GM19351 (cell line): Measurements from ENCODE around the gene PTPRE.

ENCODE experiments used
- ATAC-seq: cut with Tn5 transposase; IDR thresholded peaks from one replicate; pipeline ENCODE4 v1.9.1; 2021; ENCODE audit warnings: mild to moderate bottlenecking, moderate library complexity; ENCODE audit not compliant: unreplicated experiment

PTPRE gene

DNA sequence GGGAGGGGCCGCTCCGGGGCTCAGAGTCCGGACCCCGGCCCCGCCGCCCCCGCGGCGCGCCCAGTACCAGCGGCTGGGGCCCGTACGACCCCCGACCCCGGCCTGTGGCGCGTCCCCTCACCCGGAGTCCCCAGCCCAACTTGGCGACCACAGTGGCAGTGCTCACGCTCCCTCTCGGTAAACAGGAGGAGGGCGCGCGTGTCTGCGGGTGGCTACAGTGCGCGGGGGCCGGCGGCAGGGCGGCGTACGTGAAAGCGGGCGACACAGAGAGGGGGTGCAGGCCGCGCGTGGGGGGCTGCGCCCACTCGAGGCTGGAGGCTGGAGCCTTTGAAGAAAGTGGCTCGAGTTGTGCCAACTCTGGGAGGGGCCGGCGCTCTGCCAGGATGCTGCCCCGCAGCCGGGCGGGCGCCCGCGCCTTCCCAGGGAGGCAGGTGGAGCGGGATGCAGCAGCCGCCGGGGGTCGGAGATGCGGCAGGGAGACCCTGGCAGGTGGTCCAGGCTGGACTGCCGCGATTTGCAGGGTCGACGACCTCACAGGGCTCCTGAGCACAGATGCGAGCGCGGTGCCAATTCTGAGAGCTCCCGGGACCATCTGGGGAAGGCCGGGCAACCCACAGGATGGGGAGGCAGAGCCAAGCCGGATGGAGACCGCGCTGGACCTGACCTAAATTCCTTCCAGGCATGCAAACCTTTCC lies 655 bp downstream of the PTPRE start:
- ATAC-seq, result no peak

GRCh38 chr10:127908106-127908958 lies 1.4 kb downstream of the PTPRE start:
- ATAC-seq, result no peak

DNA sequence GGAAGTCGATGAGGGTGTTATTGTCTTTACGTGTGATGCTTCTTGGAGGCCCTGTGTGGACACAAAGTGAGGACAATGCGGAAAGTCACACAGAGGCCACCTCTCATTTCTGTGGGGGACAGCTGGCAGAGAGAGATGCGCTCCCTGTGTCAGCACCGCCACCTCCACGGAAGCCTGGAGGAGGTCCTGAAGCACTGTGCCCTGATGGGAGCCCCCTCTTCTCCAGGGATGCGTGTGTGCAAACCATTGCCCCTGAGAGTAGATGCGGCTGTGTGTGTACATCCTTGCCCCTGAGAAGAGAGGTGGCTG lies 2.0 kb downstream of the PTPRE start:
- no peak for ATAC-seq

GRCh38 chr10:127909716-127910463 lies 3.0 kb downstream of the PTPRE start:
- ATAC-seq, result no peak

DNA sequence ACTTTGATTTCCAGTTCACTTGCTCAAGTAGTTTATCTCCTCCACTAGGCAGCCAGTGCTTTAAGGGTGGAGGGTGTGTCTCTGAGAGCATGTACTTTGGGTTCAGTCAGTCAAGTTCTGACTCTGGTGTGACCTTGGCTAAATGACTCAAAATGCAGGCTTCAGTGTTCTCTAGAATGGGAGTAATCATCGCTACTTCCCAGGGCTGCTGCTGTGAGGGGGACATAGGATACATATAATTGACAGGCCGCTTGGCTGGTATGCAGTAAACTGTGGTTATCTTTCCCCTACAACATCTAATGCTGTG lies 3.5 kb downstream of the PTPRE start:
- ATAC-seq, result no peak

DNA sequence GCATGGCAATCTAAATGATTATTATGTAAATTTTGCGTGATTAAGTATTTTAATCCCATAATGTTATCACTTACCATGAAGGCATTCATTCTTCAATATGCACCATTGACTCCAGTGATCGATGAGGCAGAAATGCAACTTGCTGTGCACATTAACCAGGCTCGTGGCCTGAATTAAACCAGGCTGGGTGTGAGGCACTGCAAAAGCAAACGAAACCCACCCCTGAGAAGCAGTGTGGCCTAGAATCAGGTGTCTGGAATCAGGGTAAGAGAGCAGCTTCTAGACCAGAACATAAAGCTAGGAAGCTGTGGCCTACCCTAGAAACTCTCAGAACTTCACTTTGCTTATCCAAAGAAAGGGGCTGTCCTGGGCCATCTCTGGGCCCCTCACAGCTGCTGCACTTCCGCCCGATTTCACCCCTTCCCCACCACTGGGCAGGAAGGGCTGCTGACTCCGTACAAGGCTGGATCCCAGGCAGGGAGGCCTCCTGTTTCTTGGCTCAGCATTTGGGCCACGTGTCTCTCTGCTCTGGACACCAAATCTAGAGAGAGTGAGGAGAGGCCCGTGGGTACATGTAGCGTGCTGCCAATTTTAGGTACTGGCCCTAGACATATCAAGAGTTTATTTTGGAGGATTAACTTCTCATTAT lies 4.4 kb downstream of the PTPRE start:
- no peak for ATAC-seq

- ATAC-seq, result no peak
These were observed 5.0 kb downstream of the PTPRE start for GRCh38 chr10:127911867-127912257.

DNA sequence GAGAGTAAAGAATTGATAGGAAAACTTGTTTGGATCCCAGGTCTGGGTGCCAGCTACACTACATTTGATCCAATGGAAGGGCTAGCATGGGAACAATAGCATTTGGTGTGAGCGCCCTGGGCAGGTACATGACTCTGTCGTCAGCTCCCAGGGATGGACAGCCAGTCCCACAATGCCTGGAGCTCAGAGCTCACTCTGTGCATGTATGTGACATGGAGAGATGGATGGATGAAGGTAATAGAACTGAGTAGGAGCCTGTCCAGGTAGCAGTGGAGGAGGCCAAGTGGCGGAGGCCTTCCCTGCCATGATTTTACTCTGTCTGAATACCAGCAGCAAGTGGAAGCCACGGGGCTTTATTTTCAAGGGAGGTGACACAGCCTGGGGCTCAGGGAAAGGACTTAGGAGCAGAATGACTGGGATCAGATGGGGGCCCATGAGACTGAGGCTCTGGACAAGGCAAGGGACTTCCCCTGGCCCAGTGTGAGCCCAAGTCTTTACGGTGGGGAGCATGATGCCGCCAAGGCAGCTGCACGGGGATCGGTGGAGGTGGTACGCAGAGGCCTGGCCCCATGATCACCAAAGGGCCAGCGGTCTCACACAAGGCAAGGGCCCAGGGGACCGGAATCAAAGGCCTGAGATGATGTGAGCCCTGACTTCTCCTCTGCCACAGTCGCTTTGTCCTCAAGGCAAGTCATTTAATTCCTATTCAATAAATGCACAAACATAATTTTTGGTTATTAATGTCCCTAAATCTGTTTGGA lies 5.9 kb downstream of the PTPRE start:
- no peak for ATAC-seq

DNA sequence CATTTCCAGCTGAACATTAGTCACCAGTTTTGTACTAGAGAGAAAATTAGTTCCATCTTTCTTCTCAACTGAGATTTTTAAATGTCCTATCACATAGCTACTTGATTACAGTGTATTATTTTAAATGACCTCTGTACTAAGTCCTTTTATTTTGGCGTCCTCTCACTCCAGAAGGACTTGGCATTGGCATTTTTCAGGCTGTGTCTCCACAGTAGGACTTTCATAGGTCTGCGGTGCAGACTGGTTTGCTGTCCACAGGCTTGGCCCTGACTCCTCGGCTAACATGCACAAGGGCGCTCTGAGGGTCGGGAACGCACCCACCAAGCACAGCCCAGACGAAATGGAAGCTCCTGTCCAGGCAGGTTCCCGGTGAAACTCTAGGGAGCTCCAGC lies 6.5 kb downstream of the PTPRE start:
- no peak for ATAC-seq

GRCh38 chr10:127915324-127915723 lies 8.4 kb downstream of the PTPRE start:
- ATAC-seq, result no peak

GRCh38 chr10:127916826-127917225 lies 9.9 kb downstream of the PTPRE start:
- no peak for ATAC-seq

GRCh38 chr10:127918572-127918971 lies 11.7 kb downstream of the PTPRE start:
- no peak for ATAC-seq

DNA sequence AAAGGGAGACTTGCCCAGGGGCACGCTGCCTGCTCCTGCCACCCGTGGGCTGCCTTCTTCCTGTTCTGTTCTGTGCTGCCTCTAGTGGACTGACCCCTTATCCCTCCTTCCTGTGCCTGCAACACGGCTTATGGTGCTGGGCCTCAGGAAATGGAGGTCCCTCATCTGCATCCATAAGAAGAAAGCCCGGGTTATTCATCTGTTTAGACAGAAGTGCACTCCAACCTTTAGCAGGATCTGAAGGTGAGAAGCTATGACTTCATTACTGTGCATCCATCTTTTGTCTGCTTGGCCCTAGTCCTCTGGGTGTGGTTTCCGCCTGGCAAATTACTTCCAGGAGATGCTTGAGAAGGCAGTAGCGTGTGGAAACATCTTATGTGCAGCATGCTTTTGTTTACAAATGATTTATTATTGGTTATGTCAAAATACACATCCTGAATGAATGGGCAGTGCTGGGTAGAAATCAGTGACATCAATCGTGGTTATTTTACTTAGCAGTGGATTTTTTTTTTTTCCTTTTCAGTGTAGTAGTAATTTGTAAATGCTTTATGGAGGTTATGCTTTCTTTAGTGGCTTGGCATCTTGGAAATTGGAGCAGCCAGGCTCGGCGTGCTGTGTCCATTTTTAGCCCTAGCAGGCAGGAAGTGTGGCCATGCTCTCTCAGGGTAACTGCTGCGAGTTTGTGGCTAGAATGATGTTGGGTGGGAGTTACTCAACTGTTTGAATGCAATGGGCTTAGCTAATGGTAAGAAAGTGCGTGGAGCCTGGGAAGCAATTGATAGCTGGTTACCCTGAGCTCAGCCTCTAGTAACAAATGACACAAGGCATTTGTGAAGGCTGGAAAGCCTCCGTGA lies 12.7 kb downstream of the PTPRE start:
- ATAC-seq, result no peak

DNA sequence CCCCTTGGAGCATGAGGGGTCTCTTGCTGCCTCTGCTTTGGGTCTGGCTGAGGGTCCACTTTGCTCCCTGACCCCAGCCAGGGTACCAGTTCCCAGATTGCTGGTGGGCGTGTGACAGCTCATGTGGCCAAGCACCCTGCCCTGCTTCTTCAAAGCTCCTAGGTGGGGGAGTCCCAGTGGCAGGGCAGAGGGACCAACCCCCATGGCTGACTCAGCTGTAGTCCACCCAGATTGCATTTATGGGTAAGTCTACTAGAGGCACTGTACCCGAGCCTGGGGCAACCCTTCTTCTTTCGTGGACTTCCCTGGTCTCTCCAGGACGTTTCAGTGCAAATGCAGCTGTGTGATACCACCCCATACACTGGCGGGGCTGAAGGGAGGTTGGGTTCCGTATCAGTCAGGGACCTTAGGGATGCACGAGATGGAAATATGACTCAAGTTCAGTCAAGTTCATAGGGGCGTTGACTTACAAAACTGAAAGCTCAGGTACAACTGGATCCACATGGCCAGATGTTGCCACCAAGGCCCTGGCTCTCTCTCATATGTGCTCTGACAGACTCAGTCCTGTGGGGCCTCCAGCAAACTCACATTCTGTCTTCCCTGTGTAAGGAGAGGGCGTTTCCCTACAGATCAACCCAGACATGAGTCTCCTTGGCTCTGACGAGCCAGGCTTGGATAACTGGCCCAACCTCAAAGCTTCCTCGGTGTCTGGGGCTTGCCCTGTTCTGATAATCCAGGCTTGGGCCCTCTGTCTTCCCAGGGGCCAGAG lies 13.6 kb downstream of the PTPRE start:
- no peak for ATAC-seq

- ATAC-seq, result no peak
These were observed 14.3 kb downstream of the PTPRE start for GRCh38 chr10:127921075-127921752.

GRCh38 chr10:127921753-127922145 lies 14.8 kb downstream of the PTPRE start:
- ATAC-seq, result no peak

- no peak for ATAC-seq
These were observed 15.3 kb downstream of the PTPRE start for GRCh38 chr10:127922206-127922605.

- no peak for ATAC-seq
These were observed 15.9 kb downstream of the PTPRE start for GRCh38 chr10:127922675-127923366.
